HEK293 (cell line): ENCODE results near the gene RCOR1.

Experiments
- CTCF ChIA-PET: fragments of 350-600 bp; formaldehyde crosslinking; extraction: SDS; loops from one replicate; lab custom pipeline; 2021; ENCODE audit warnings: antibody characterized with exemption; lab: Yijun Ruan, JAX
- POLR2A ChIA-PET: fragments of 300-600 bp; formaldehyde crosslinking; extraction: SDS; loops from one replicate; lab custom pipeline; 2020; ENCODE audit warnings: antibody characterized with exemption, inconsistent platforms; lab: Yijun Ruan, JAX
- H3K27ac ChIP-seq: fragments of 200-500 bp; sonication (Bioruptor generic); 2 replicates; pipeline ENCODE4 v1.5.1; 2014; ENCODE audit warnings: low read depth, low read length, control low read depth, inconsistent platforms; ENCODE audit errors: extremely low read depth
- H3K36me3 ChIP-seq, 2 experiments: fragments of 200-500 bp in 1 of 2; sonication (Bioruptor generic) in 1 of 2; 1 replicate in 1 of 2; 2 replicates in 1 of 2; pipeline ENCODE4 v1.5.1; 2014 to 2017; ENCODE audit warnings: inconsistent platforms in 2 of 2, low read length in 2 of 2; ENCODE audit not compliant: control insufficient read depth in 2 of 2, insufficient read depth in 1 of 2
- H3K4me1 ChIP-seq: fragments of 200-500 bp; sonication (Bioruptor generic); 2 replicates; pipeline ENCODE4 v1.5.1; 2014; ENCODE audit warnings: mild to moderate bottlenecking, low read length, inconsistent platforms; ENCODE audit not compliant: control insufficient read depth, insufficient read depth
- H3K4me3 ChIP-seq: 2 replicates; pipeline ENCODE4 v1.5.1; 2011; ENCODE audit warnings: low read depth, mild to moderate bottlenecking, control low read depth, low read length, moderate library complexity
- H3K9me3 ChIP-seq: fragments of 200-500 bp; sonication (Bioruptor generic); 2 replicates; pipeline ENCODE4 v1.5.1; 2014; ENCODE audit warnings: low read depth, low read length, inconsistent platforms; ENCODE audit not compliant: control insufficient read depth, insufficient read depth
- EGR2 ChIP-seq: fragments of 450-650 bp; formaldehyde crosslinking; IDR thresholded peaks from 2 replicates; pipeline ENCODE4 v1.5.1; 2016; ENCODE audit warnings: low read depth, missing biosample characterization, missing genetic modification characterization
- HOXC10 ChIP-seq: sonication (generic); formaldehyde crosslinking; IDR thresholded peaks from 2 replicates; pipeline ENCODE4 v1.8.1; 2023; ENCODE audit warnings: mild to moderate bottlenecking, missing genetic modification reagents
- IKZF3 ChIP-seq: fragments of 450-650 bp; IDR thresholded peaks from 2 replicates; pipeline ENCODE4 v1.5.0; 2018; ENCODE audit warnings: missing biosample characterization, mild to moderate bottlenecking, missing genetic modification characterization, moderate library complexity
- KLF10 ChIP-seq: fragments of 450-650 bp; IDR thresholded peaks from 2 replicates; pipeline ENCODE4 v1.5.1; 2018; ENCODE audit warnings: missing biosample characterization, mild to moderate bottlenecking, missing genetic modification characterization
- KLF8 ChIP-seq: fragments of 450-650 bp; formaldehyde crosslinking; IDR thresholded peaks from 2 replicates; pipeline ENCODE4 v1.5.1; 2016; ENCODE audit warnings: missing biosample characterization, missing genetic modification characterization
- SP2 ChIP-seq: fragments of 450-650 bp; formaldehyde crosslinking; IDR thresholded peaks from 2 replicates; pipeline ENCODE4 v1.5.1; 2016; ENCODE audit warnings: missing biosample characterization, missing genetic modification characterization
- SP7 ChIP-seq: fragments of 450-650 bp; formaldehyde crosslinking; IDR thresholded peaks from 2 replicates; pipeline ENCODE4 v1.5.1; 2016; ENCODE audit warnings: missing biosample characterization, missing genetic modification characterization
- ZBTB8A ChIP-seq: fragments of 450-650 bp; formaldehyde crosslinking; IDR thresholded peaks from 2 replicates; pipeline ENCODE4 v1.5.1; 2016; ENCODE audit warnings: missing biosample characterization, missing genetic modification characterization
- ZFHX2 ChIP-seq: fragments of 450-650 bp; formaldehyde crosslinking; conservative IDR thresholded peaks from 2 replicates; pipeline ENCODE4 v1.5.1; 2016; ENCODE audit warnings: missing biosample characterization, missing genetic modification characterization
- ZIC2 ChIP-seq: fragments of 450-650 bp; formaldehyde crosslinking; IDR thresholded peaks from 2 replicates; pipeline ENCODE4 v1.5.1; 2016; ENCODE audit warnings: missing biosample characterization, missing genetic modification characterization
- ZNF112 ChIP-seq: fragments of 450-650 bp; formaldehyde crosslinking; IDR thresholded peaks from 2 replicates; pipeline ENCODE4 v1.5.0; 2017; ENCODE audit warnings: missing biosample characterization, missing genetic modification characterization
- ZNF155 ChIP-seq: fragments of 450-650 bp; formaldehyde crosslinking; IDR thresholded peaks from 2 replicates; pipeline ENCODE4 v1.5.1; 2016; ENCODE audit warnings: missing biosample characterization, missing genetic modification characterization
- ZNF223 ChIP-seq: fragments of 450-650 bp; formaldehyde crosslinking; IDR thresholded peaks from 2 replicates; pipeline ENCODE4 v1.5.1; 2016; ENCODE audit warnings: missing biosample characterization, missing genetic modification characterization
- ZNF26 ChIP-seq: fragments of 450-650 bp; formaldehyde crosslinking; IDR thresholded peaks from 2 replicates; pipeline ENCODE4 v1.5.1; 2016; ENCODE audit warnings: missing biosample characterization, missing genetic modification characterization
- ZNF341 ChIP-seq: fragments of 450-650 bp; formaldehyde crosslinking; IDR thresholded peaks from 2 replicates; pipeline ENCODE4; 2016; ENCODE audit warnings: low read depth, missing biosample characterization, missing genetic modification characterization
- ZNF48 ChIP-seq: fragments of 450-650 bp; formaldehyde crosslinking; IDR thresholded peaks from 2 replicates; pipeline ENCODE4 v1.5.1; 2016; ENCODE audit warnings: missing biosample characterization, missing genetic modification characterization
- ZNF600 ChIP-seq: fragments of 450-650 bp; formaldehyde crosslinking; IDR thresholded peaks from 2 replicates; pipeline ENCODE4 v1.5.1; 2016; ENCODE audit warnings: missing biosample characterization, missing genetic modification characterization
- ZNF626 ChIP-seq: fragments of 450-650 bp; sonication (Bioruptor Pico); formaldehyde crosslinking; IDR thresholded peaks from 2 replicates; pipeline ENCODE4 v1.5.1; 2018; ENCODE audit warnings: missing biosample characterization, missing genetic modification characterization, inconsistent platforms
- TF ChIP-seq, protein P1 (sequence below): fragments of 450-650 bp; formaldehyde crosslinking; IDR thresholded peaks from 2 replicates; pipeline ENCODE4 v1.5.1; 2017; ENCODE audit warnings: missing biosample characterization, missing genetic modification characterization

Gene RCOR1

GRCh38 chr14:102750376-102750775 lies 157.9 kb downstream of the RCOR1 start:
- POLR2A ChIA-PET = interaction anchor here (0.5 kb wide), 1 partner anchor 256 kb away, joined by 3 read pairs; no protein-coding TSS in a partner anchor
- Histone ChIP-seq H3K27ac (no peak overlapping the region), H3K4me1 (no peaks in the 10 kb centered on the region), H3K9me3 (no peaks in the 10 kb centered on the region), H3K4me3 (no peak overlapping the region), H3K36me3 (no peaks in the 10 kb centered on the region; a peak in 1 of 3 replicates)
- TF ChIP-seq ZNF155 (tag by site-specific recombination) (no peak), ZNF341 (tag by site-specific recombination) (no peak), ZNF48 (no peak), ZNF112 (no peak), ZNF626 (tag by site-specific recombination) (no peak), KLF10 (no peak), KLF8 (tag by site-specific recombination) (no peak), ZIC2 (tag by site-specific recombination) (no peak), ZBTB8A (no peak)
- TF ChIP-seq, protein P1, sequence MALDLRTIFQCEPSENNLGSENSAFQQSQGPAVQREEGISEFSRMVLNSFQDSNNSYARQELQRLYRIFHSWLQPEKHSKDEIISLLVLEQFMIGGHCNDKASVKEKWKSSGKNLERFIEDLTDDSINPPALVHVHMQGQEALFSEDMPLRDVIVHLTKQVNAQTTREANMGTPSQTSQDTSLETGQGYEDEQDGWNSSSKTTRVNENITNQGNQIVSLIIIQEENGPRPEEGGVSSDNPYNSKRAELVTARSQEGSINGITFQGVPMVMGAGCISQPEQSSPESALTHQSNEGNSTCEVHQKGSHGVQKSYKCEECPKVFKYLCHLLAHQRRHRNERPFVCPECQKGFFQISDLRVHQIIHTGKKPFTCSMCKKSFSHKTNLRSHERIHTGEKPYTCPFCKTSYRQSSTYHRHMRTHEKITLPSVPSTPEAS = no peak
- CTCF ChIA-PET = no interaction called here

DNA sequence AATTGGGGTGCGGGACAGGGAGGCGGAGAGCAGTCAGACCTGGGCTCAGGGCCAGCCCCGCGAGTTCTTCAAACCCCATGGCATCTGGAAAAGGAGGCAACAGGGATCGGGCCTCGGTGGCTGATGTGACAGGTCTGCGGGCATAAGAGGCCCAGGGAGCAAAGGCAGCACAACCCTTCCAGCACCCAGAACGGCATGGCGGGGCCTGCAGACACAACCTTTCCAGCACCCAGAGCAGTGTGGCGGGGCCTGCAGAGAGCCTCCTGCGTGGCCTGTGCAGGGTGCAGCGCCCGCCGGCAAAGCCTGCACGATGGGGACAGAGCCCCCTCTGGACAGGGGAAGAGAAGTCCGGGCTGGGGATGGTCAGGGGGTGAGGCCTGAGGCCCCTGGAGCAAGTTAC lies 158.6 kb downstream of the RCOR1 start:
- POLR2A ChIA-PET = no interaction called here
- Histone ChIP-seq H3K36me3 (no peaks in the 10 kb centered on the region; a peak in 1 of 3 replicates), H3K4me3 (no peak overlapping the region), H3K9me3 (no peaks in the 10 kb centered on the region), H3K27ac (no peak overlapping the region), H3K4me1 (no peaks in the 10 kb centered on the region)
- CTCF ChIA-PET = no interaction called here
- TF ChIP-seq ZNF600 (tag by site-specific recombination) (peak; percentile 61), HOXC10 (CRISPR knock-in tag) (no peak), IKZF3 (tag by site-specific recombination) (no peak), ZNF223 (tag by site-specific recombination) (no peak), SP7 (no peak), ZNF26 (tag by site-specific recombination) (no peak)

DNA sequence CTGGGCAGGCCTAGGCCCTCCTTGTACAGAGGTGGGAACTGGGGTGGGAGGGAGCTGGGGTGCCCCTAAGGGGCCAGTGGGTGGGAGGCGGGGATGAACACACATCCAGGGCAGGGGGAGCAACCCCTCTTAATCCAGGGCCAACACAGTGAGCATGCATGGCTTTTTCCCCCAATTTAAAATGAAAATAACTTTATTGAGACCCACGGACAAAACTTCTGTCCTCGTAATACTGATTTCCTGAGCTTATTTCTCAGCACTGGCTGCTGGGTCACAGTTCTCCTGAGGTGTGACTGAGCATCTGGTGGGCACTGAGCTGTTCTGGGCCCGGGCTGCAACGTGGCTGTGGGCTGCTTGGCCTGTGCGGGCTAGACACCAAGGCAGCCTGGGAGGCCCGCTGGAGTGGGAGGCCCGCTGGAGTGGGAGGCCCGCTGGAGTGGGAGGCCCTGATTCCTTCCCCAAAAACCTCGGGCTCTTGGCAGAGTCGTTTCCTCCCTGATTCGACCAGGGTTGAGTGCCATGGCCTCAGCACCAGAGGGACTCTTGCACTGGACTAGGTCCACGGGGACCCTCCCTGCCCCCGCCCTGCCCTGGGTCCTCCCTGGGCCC lies 159.9 kb downstream of the RCOR1 start:
- Histone ChIP-seq H3K9me3 (no peaks in the 10 kb centered on the region), H3K4me1 (no peaks in the 10 kb centered on the region), H3K27ac (no peak overlapping the region), H3K4me3 (no peak overlapping the region), H3K36me3 (no peaks in the 10 kb centered on the region)
- CTCF ChIA-PET = no interaction called here
- TF ChIP-seq SP2 (tag by site-specific recombination) (peak; percentile 13; the same call in 1 of the 2 replicates), EGR2 (tag by site-specific recombination) (peak; percentile 46; the same call in 1 of the 2 replicates), ZFHX2 (peak; percentile 52), KLF8 (tag by site-specific recombination) (no peak)
- TF ChIP-seq, all 188 proteins: peak for 3
- POLR2A ChIA-PET = no interaction called here
